ENCODE data around the gene DPY19L1. TPM values are rescaled to one million over a fixed set of nuclear protein-coding genes. Genes with fewer than 3 reads are reported as not detected.
"Not testable (repeated sequence)": the region's sequence is repeated elsewhere in the genome, so short reads cannot be mapped to it uniquely, and the experiment has no call there.

Gene DPY19L1
- total RNA-seq, 1 experiment from 2014 or later, result 45.8 TPM

- H3K27me3 ChIP-seq, result no peaks in the 10 kb centered on the region
- no peak overlapping the region for H3K4me3 ChIP-seq
- no peak for DNase-seq
- H3K36me3 ChIP-seq, result no peaks in the 10 kb centered on the region
- H3K27ac ChIP-seq, result no peak overlapping the region
- H3K9me3 ChIP-seq (replicated peaks), result no peaks in the 10 kb centered on the region
- no peaks in the 10 kb centered on the region for H3K4me1 ChIP-seq
Measured at GRCh38 chr7:34889951-34890350, 147.3 kb downstream of the DPY19L1 start.

- Histone ChIP-seq H3K27me3 (no peaks in the 10 kb centered on the region), H3K4me1 (no peaks in the 10 kb centered on the region), H3K4me3 (no peak overlapping the region), H3K9me3 (replicated peaks) (no peaks in the 10 kb centered on the region; the same call in 1 of the 2 replicates), H3K36me3 (no peaks in the 10 kb centered on the region), H3K27ac (no peak overlapping the region)
- no peak for DNase-seq
Measured at GRCh38 chr7:34886856-34887255, 150.4 kb downstream of the DPY19L1 start.

GRCh38 chr7:34883855-34884254 lies 153.4 kb downstream of the DPY19L1 start:
- H3K36me3 ChIP-seq; H3K9me3 ChIP-seq (replicated peaks); H3K27ac ChIP-seq; H3K4me3 ChIP-seq; DNase-seq; H3K4me1 ChIP-seq; H3K27me3 ChIP-seq: not testable (repeated sequence)

DNA sequence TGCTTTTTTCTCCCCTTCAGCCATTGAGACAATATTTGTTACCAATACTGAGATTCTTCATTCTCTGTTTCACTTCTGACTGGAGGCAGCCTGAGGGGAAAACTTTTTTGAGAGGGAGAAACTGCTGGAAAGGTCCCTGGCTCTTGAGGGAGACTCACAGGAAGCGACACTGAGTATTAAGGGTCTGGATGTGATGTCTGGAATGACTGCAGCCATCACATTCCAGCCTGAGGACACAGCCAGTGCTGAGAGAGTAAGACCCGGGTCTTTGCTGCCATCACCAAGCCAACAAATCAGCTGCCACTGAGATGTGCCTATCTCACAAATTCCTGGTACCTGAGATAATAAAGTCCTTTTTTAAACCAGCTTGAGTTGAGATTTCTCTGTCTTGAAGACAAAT lies 157.4 kb downstream of the DPY19L1 start:
- H3K9me3 ChIP-seq (replicated peaks), result no peaks in the 10 kb centered on the region; the same call in 1 of the 2 replicates
- no peaks in the 10 kb centered on the region for H3K27me3 ChIP-seq
- no peak overlapping the region for H3K27ac ChIP-seq
- DNase-seq, result no peak
- no peaks in the 10 kb centered on the region for H3K36me3 ChIP-seq
- H3K4me3 ChIP-seq, result no peak overlapping the region
- no peaks in the 10 kb centered on the region for H3K4me1 ChIP-seq

- not testable (repeated sequence) for H3K4me1 ChIP-seq; DNase-seq; H3K27ac ChIP-seq; H3K9me3 ChIP-seq (replicated peaks); H3K27me3 ChIP-seq; H3K4me3 ChIP-seq; H3K36me3 ChIP-seq
Measured at GRCh38 chr7:34878944-34879735, 158.1 kb downstream of the DPY19L1 start.

Other genes starting within 250 kb of the DPY19L1 start
- gene TBX20, start 216.6 kb upstream of the DPY19L1 start, total RNA-seq (2014; rRNA removed; shearing (Covaris generic)), result 2.0 and 2.6 TPM in 2 replicates

Measured in SJCRH30 (cell line).